ENCODE data around the gene PPM1E. TPM values are rescaled to one million over a fixed set of nuclear protein-coding genes. Genes with fewer than 3 reads are reported as not detected.

The PPM1E gene
- total RNA-seq, 2 donors from 2014 or later: 4.1 to 7.8 TPM

DNA sequence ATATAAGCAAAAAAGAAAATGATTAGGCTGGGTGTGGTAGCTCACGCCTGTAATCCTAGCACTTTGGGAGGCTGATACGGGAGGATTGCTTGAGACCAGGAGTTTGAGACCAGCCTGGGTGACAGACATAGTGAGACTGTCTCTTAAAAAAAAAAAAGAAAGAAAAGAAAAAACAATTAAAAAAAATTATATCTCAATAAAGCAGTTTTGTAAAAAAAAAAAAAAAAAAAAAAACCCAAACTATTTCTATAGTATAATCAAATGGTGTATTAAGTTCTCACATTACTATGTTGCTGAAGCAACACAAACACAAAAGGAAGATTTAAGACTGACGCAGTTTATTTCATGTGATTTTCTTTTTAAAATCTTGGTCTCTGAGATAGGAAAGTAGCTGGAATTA, 210.6 kb downstream of the PPM1E start:
- no peaks in the 10 kb centered on the region for H3K36me3 ChIP-seq
- DNase-seq (ENCODE audit: low spot score): no peak
- intact Hi-C loops (cut with DNase I): no loop called here
- WGBS: 94% methylated on average over 3 of the region's 3 CpGs
- H3K4me1 ChIP-seq (replicated peaks): no peaks in the 10 kb centered on the region
- H3K27ac ChIP-seq: no peak overlapping the region
- no peaks in the 10 kb centered on the region for H3K27me3 ChIP-seq (replicated peaks; ENCODE audit: insufficient read depth)
- no peaks in the 10 kb centered on the region for H3K9me3 ChIP-seq
- TF ChIP-seq POLR2AphosphoS5 (IDR thresholded peaks at IDR 0.05): no peak
- no peak overlapping the region for H3K4me3 ChIP-seq

DNA sequence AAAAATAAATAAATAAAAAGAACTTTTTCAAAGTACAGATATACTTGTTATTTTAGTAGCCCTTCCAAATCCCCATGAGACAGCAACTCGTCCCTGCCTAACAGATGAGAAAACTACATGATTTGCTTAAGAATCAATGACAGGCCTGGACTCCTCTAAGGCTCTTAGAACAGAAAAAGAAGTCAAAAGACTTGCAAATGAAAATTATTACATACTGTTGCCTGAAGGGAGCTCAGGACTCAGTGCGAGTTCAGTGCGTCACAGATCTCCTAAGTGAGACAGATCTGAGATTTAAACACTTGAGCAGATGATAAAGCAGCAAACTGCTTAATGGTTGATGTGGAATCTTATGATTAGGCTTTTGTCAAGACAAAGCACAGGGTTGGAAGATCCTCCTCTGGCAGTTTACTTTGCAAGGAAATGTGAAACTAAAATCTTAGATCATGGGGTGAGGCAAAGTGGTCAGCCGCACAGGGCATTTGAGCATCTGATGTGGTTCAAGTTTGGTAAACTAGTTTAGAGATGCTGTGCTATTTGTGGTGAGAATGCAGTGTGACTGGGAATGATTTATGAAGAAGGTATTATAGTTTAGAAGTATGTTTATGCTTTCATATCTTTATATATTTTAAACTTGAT, 212.9 kb downstream of the PPM1E start:
- TF ChIP-seq POLR2AphosphoS5 (IDR thresholded peaks at IDR 0.05) (no peak), POLR2A (IDR thresholded peaks at IDR 0.05) (no peak)
- TF ChIP-seq, protein P1, sequence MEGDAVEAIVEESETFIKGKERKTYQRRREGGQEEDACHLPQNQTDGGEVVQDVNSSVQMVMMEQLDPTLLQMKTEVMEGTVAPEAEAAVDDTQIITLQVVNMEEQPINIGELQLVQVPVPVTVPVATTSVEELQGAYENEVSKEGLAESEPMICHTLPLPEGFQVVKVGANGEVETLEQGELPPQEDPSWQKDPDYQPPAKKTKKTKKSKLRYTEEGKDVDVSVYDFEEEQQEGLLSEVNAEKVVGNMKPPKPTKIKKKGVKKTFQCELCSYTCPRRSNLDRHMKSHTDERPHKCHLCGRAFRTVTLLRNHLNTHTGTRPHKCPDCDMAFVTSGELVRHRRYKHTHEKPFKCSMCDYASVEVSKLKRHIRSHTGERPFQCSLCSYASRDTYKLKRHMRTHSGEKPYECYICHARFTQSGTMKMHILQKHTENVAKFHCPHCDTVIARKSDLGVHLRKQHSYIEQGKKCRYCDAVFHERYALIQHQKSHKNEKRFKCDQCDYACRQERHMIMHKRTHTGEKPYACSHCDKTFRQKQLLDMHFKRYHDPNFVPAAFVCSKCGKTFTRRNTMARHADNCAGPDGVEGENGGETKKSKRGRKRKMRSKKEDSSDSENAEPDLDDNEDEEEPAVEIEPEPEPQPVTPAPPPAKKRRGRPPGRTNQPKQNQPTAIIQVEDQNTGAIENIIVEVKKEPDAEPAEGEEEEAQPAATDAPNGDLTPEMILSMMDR (IDR thresholded peaks at IDR 0.05): no peak
- intact Hi-C loops (cut with DNase I): no loop called here
- WGBS: 57% methylated on average over 4 of the region's 4 CpGs
- H3K9me3 ChIP-seq: no peaks in the 10 kb centered on the region
- H3K27ac ChIP-seq: no peak overlapping the region
- no peaks in the 10 kb centered on the region for H3K27me3 ChIP-seq (replicated peaks; ENCODE audit: insufficient read depth)
- H3K4me1 ChIP-seq (replicated peaks): no peaks in the 10 kb centered on the region
- H3K4me3 ChIP-seq: no peak overlapping the region
- H3K36me3 ChIP-seq: no peaks in the 10 kb centered on the region
- no peak for DNase-seq (ENCODE audit: low spot score)

DNA sequence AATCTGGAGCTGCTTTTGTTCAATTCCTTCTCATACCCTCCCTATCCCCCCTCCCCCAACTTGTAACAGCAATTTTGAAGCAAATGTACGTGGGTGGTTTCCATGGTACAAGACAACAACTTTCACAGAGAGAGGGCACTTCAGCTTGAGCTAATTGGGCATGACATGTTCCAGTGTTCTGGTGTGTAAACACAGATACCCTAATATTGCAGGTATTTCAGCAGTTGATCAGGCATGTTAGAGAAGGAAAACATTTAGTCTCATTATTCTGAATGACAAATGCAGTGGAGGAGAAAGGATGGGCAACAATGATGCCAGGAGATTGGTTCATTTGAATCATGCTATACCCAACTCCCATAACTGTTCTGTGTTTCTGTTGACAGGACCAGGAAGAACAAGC, 213.5 kb downstream of the PPM1E start:
- no peaks in the 10 kb centered on the region for H3K27me3 ChIP-seq (replicated peaks; ENCODE audit: insufficient read depth)
- no peaks in the 10 kb centered on the region for H3K4me1 ChIP-seq (replicated peaks)
- intact Hi-C loops (cut with DNase I): no loop called here
- no peak for TF ChIP-seq POLR2A (IDR thresholded peaks at IDR 0.05)
- TF ChIP-seq, protein P1 (IDR thresholded peaks at IDR 0.05): no peak
- no peak for TF ChIP-seq POLR2AphosphoS5 (IDR thresholded peaks at IDR 0.05)
- H3K4me3 ChIP-seq: no peak overlapping the region
- H3K9me3 ChIP-seq: no peaks in the 10 kb centered on the region
- no peak overlapping the region for H3K27ac ChIP-seq
- H3K36me3 ChIP-seq: no peaks in the 10 kb centered on the region
- 19% methylated on average over 1 of the region's 1 CpG for WGBS
- no peak for DNase-seq (ENCODE audit: low spot score)

DNA sequence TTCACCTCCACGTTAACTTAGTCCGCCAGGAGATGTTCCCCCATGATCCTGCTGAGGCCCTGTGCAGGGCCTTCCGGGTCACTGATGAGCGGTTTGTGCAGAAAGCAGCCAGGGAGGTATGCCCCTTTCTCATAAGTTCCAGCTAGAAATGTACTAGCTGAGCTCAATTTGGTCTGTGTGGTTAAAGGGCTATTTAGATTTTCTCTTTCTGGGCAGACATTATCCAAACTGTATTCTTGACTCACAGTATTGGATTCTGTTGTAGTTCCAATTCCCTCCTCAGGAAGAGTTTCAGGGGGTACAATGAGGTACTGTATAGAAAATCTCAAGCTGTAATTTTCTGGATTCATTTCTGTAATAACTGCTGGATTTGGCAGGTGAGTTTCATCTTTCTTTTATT, 214.0 kb downstream of the PPM1E start:
- Histone ChIP-seq H3K4me3 (no peak overlapping the region), H3K27ac (no peak overlapping the region), H3K36me3 (no peaks in the 10 kb centered on the region), H3K4me1 (replicated peaks) (no peaks in the 10 kb centered on the region), H3K9me3 (no peaks in the 10 kb centered on the region), H3K27me3 (replicated peaks; ENCODE audit: insufficient read depth) (no peaks in the 10 kb centered on the region)
- DNase-seq (ENCODE audit: low spot score): no peak
- 93% methylated on average over 4 of the region's 4 CpGs for WGBS
- intact Hi-C loops (cut with DNase I): no loop called here
- TF ChIP-seq, protein P1 (IDR thresholded peaks at IDR 0.05): no peak
- no peak for TF ChIP-seq POLR2A (IDR thresholded peaks at IDR 0.05)

DNA sequence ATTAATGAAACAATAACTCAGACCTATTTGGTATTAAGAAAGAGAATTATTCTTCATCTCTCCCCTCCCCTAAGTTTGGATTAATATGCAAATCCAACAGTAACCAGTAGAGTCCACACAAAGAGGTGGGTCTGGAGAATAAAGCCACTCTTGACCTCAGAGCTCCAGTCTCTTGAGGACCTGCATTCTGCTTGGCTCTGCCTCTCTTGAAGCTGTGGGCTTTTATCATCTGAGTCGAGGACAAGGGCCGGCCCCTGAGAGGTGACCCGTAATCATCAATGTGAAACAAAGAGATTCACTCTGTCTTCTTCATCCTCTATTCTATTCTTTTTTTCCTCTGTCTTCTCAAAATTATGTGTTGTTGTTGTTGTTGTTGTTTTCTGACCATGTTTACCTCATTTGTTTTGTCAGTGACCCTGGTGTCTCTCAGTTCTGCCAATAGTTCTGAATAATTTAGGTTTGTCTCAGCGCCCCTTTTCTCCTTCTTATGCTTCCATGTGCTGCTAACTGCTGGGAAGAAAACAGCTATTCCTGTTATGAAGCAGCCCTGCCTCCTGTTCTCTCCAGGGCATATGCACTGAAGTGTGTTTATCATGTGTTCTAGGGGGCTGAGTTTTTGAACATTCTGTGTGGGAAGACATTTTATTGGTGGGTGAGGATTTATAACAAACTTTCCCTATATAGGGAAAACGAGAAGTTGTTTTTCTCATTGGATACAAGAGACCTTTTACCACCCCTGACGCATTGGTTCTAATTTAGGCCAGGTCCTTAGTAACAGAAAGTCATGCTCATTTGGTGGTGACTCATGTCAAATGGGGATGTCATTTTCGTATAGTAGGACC, 215.2 kb downstream of the PPM1E start:
- H3K27me3 ChIP-seq (replicated peaks; ENCODE audit: insufficient read depth): no peaks in the 10 kb centered on the region
- WGBS: 76% methylated on average over 7 of the region's 7 CpGs
- H3K27ac ChIP-seq: no peak overlapping the region
- no peaks in the 10 kb centered on the region for H3K36me3 ChIP-seq
- no peaks in the 10 kb centered on the region for H3K9me3 ChIP-seq
- H3K4me3 ChIP-seq: no peak overlapping the region
- intact Hi-C loops (cut with DNase I): no loop called here
- TF ChIP-seq POLR2AphosphoS5 (IDR thresholded peaks at IDR 0.05): no peak
- TF ChIP-seq, protein P1 (IDR thresholded peaks at IDR 0.05): no peak
- no peak for TF ChIP-seq POLR2A (IDR thresholded peaks at IDR 0.05)
- no peak for DNase-seq (ENCODE audit: low spot score)
- no peaks in the 10 kb centered on the region for H3K4me1 ChIP-seq (replicated peaks)

Measured in prostate gland (tissue), 2 donors.